PFSK-1 (cell line): ENCODE results near the gene AP2B1.

Source experiments
- FOXP2 ChIP-seq: optimal IDR thresholded peaks from 2 replicates; pipeline ENCODE3; 2011; ENCODE audit warnings: borderline replicate concordance, control low read depth, inconsistent platforms; ENCODE audit not compliant: insufficient read depth; ENCODE audit errors: extremely low read length, extremely low read depth
- POLR2AphosphoS5 ChIP-seq: IDR thresholded peaks from 2 replicates; pipeline ENCODE4 v1.6.1; 2012; ENCODE audit warnings: low read depth, mild to moderate bottlenecking, control low read depth, low read length, moderate library complexity
- REST ChIP-seq, 2 experiments: IDR thresholded peaks; 2 replicates each; pipeline versions ENCODE4 v1.6.1 to v1.8.0; 2011 to 2012; ENCODE audit warnings: low read depth in 2 of 2, low read length in 2 of 2, control low read depth in 1 of 2, inconsistent platforms in 1 of 2, mild to moderate bottlenecking in 1 of 2, moderate library complexity in 1 of 2; ENCODE audit not compliant: insufficient read depth in 1 of 2
- SIN3A ChIP-seq: IDR thresholded peaks from 2 replicates; pipeline ENCODE4 v1.6.1; 2012; ENCODE audit warnings: mild to moderate bottlenecking, low read length, moderate library complexity, borderline replicate concordance; ENCODE audit not compliant: insufficient read depth
- TAF1 ChIP-seq: IDR thresholded peaks from 2 replicates; pipeline ENCODE4 v1.6.1; 2012; ENCODE audit warnings: low read length, control low read depth, borderline replicate concordance; ENCODE audit not compliant: insufficient read depth

GRCh38 chr17:35708951-35709350, 121.8 kb downstream of the AP2B1 start:
- no peak for TF ChIP-seq SIN3A
- TF ChIP-seq REST (IDR thresholded peaks at IDR 0.05; ENCODE audit: insufficient read depth in 1 of 2, low read depth in 2 of 2, low read length in 2 of 2) = no peak
- no peak for TF ChIP-seq POLR2AphosphoS5
- TF ChIP-seq TAF1 = no peak
- no peak for TF ChIP-seq FOXP2
